HCT116 (cell line): ENCODE results near the gene OLFML2B. TPM values are rescaled to one million over a fixed set of nuclear protein-coding genes. Genes with fewer than 3 reads are reported as not detected.
A peak's percentile ranks its signal among the peaks of the same experiment; 100 is the strongest.
"Not testable (repeated sequence)": the region's sequence is repeated elsewhere in the genome, so short reads cannot be mapped to it uniquely, and the experiment has no call there.

ENCODE experiments used
- ATAC-seq: fragments of 200-7000 bp; cut with Tn5 transposase; 2 replicates; pipeline ENCODE4 v1.9.1; 2020; ENCODE audit warnings: mild to moderate bottlenecking, moderate library complexity
- BruUV-seq: library from RNA; stranded (reverse); fragments of 400-500 nt; replicated peaks from 2 replicates; lab custom pipeline; 2021; lab: Mats Ljungman, UMichigan
- CTCF ChIA-PET: fragments of 300-600 bp; sonication (Branson Sonifier 250); formaldehyde crosslinking; loops from one replicate; lab custom pipeline; 2021; ENCODE audit warnings: antibody characterized with exemption; lab: Charles Lee
- POLR2A ChIA-PET: fragments of 300-600, 350-600 bp; sonication (Branson Sonifier 250); formaldehyde crosslinking; loops from one replicate; lab custom pipeline; 2021; ENCODE audit warnings: antibody characterized with exemption; lab: Charles Lee
- RAD21 ChIA-PET, 2 experiments: fragments of 300-600 bp; sonication (Branson Sonifier 250); formaldehyde crosslinking; loops; one replicate each; lab custom pipeline; 2023; ENCODE audit warnings: low total read pairs in 2 of 2; ENCODE audit not compliant: uncharacterized antibody in 2 of 2, unreplicated experiment in 2 of 2, low non-redundant PET in 1 of 2; lab: Charles Lee
- DNase-seq: peaks from one replicate; pipeline ENCODE4 v3.0.0-alpha.2; 2010; ENCODE audit warnings: low read depth, low spot score
- H2AFZ ChIP-seq: fragments of 200-600 bp; shearing (Covaris generic), sonication (generic); 2 replicates; pipeline ENCODE4 v1.6.1; 2017; ENCODE audit warnings: low read depth, mixed run types, mixed read lengths, antibody characterized with exemption, low read length; ENCODE audit not compliant: poor library complexity, severe bottlenecking
- H3K27ac ChIP-seq: 2 replicates; pipeline ENCODE4 v1.5.1; 2012; ENCODE audit warnings: low read depth, low read length
- H3K27me3 ChIP-seq: fragments of 200-600 bp; sonication (generic); 2 replicates; pipeline ENCODE4 v1.6.1; 2016; ENCODE audit warnings: mixed run types, low read length, mixed read lengths; ENCODE audit not compliant: insufficient read depth
- H3K36me3 ChIP-seq, 2 experiments: fragments of 200-500 bp in 1 of 2; fragments of 200-600 bp in 1 of 2; sonication (Bioruptor generic) in 1 of 2; sonication (generic) in 1 of 2; 2 replicates each; pipeline versions ENCODE4 v1.5.1 to v1.6.1; 2014 to 2016; ENCODE audit warnings: low read length in 2 of 2, inconsistent platforms in 1 of 2, mixed read lengths in 1 of 2, mixed run types in 1 of 2; ENCODE audit not compliant: insufficient read depth in 2 of 2, control insufficient read depth in 1 of 2
- H3K4me1 ChIP-seq, 2 experiments: fragments of 200-600 bp in 1 of 2; sonication (generic) in 1 of 2; 2 replicates each; pipeline versions ENCODE4 v1.5.1 to v1.6.1; 2012 to 2017; ENCODE audit warnings: low read length in 2 of 2, inconsistent platforms in 1 of 2, mild to moderate bottlenecking in 1 of 2, mixed read lengths in 1 of 2, mixed run types in 1 of 2, moderate library complexity in 1 of 2; ENCODE audit not compliant: insufficient read depth in 2 of 2, control insufficient read depth in 1 of 2
- H3K4me2 ChIP-seq: fragments of 200-600 bp; sonication (generic); 2 replicates; pipeline ENCODE4 v1.6.1; 2017; ENCODE audit warnings: mixed run types, low read length, mixed read lengths
- H3K4me3 ChIP-seq, 2 experiments: fragments of 200-600 bp in 1 of 2; sonication (generic) in 1 of 2; replicated peaks in 1 of 2; 2 replicates each; pipeline ENCODE4 v1.5.1; 2011 to 2016; ENCODE audit warnings: low read length in 2 of 2, control low read depth in 1 of 2, low read depth in 1 of 2, mild to moderate bottlenecking in 1 of 2, mixed read lengths in 1 of 2, mixed run types in 1 of 2
- H3K79me2 ChIP-seq: fragments of 200-600 bp; sonication (generic); 2 replicates; pipeline ENCODE4 v1.6.1; 2017; ENCODE audit warnings: mild to moderate bottlenecking, mixed run types, low read length, moderate library complexity, mixed read lengths; ENCODE audit not compliant: insufficient read depth
- H3K9ac ChIP-seq: fragments of 200-600 bp; sonication (generic); 2 replicates; pipeline ENCODE4 v1.6.1; 2016; ENCODE audit warnings: low read length, mixed read lengths
- H3K9me2 ChIP-seq: fragments of 200-600 bp; sonication (generic), shearing (Covaris generic); 2 replicates; pipeline ENCODE4 v1.6.1; 2017; ENCODE audit warnings: mixed run types, mild to moderate bottlenecking, moderate library complexity; ENCODE audit not compliant: insufficient read depth
- H3K9me3 ChIP-seq, 2 experiments: fragments of 200-500 bp in 1 of 2; fragments of 200-600 bp in 1 of 2; sonication (Bioruptor generic) in 1 of 2; sonication (generic) in 1 of 2; 2 replicates each; pipeline ENCODE4 v1.6.1; 2014 to 2017; ENCODE audit warnings: low read length in 2 of 2, mixed read lengths in 2 of 2, inconsistent platforms in 1 of 2, low read depth in 1 of 2, mild to moderate bottlenecking in 1 of 2, mixed run types in 1 of 2, moderate library complexity in 1 of 2; ENCODE audit not compliant: control insufficient read depth in 1 of 2, insufficient read depth in 1 of 2
- H4K20me1 ChIP-seq: fragments of 200-600 bp; sonication (generic), shearing (Covaris generic); 2 replicates; pipeline ENCODE4 v1.6.1; 2017; ENCODE audit warnings: mixed run types, mild to moderate bottlenecking, moderate library complexity; ENCODE audit not compliant: insufficient read depth
- CBX3 ChIP-seq: IDR thresholded peaks from 2 replicates; pipeline ENCODE4 v1.6.1; 2012; ENCODE audit warnings: low read depth
- ELF1 ChIP-seq: IDR thresholded peaks from 2 replicates; pipeline ENCODE4 v1.6.1; 2012; ENCODE audit warnings: low read depth, borderline replicate concordance
- FOSL1 ChIP-seq: IDR thresholded peaks from 2 replicates; pipeline ENCODE4 v1.6.1; 2012; ENCODE audit warnings: low read depth
- JUND ChIP-seq: IDR thresholded peaks from 2 replicates; pipeline ENCODE4 v1.6.1; 2012
- SP1 ChIP-seq: IDR thresholded peaks from 2 replicates; pipeline ENCODE4 v1.6.1; 2012; ENCODE audit warnings: low read depth
- TCF7L2 ChIP-seq: IDR thresholded peaks from 2 replicates; pipeline ENCODE4 v1.7.0; 2011; ENCODE audit warnings: borderline replicate concordance, inconsistent platforms; ENCODE audit not compliant: insufficient read depth, insufficient read length; ENCODE audit errors: extremely low read depth
- ZBTB33 ChIP-seq: IDR thresholded peaks from 2 replicates; pipeline ENCODE4 v1.6.1; 2011; ENCODE audit warnings: mild to moderate bottlenecking, low read length, moderate library complexity; ENCODE audit not compliant: insufficient replicate concordance; ENCODE audit errors: extremely low read depth
- intact Hi-C: fragments of 100-400 bp; cut with micrococcal nuclease; formaldehyde crosslinking; loops from 2 replicates; pipeline ENCODE4 v1.10.0; 2022
- total RNA-seq: library from RNA; stranded (reverse); gene quantifications from one replicate; pipeline ENCODE4 v1.2.1, GENCODE V29; 2021; ENCODE audit not compliant: unreplicated experiment

The OLFML2B gene
- total RNA-seq, 1 experiment from 2014 or later = 1.3 TPM

GRCh38 chr1:162055062-162055461 lies 31.4 kb upstream of the OLFML2B start:
- no peaks in the 10 kb centered on the region for H3K79me2 ChIP-seq
- ChIA-PET POLR2A (no interaction called here), RAD21 (no interaction called here), CTCF (interaction anchor here (1.1 to 2.7 kb wide), 2 partner anchors 175 to 401 kb away, joined by 3 to 15 read pairs; no protein-coding TSS in a partner anchor)
- ATAC-seq (peak; percentile 82), DNase-seq (peak; percentile 66)
- no TSS peak for BruUV-seq
- H3K27me3 ChIP-seq = no peaks in the 10 kb centered on the region
- H3K36me3 ChIP-seq = no peaks in the 10 kb centered on the region
- no peaks in the 10 kb centered on the region for H4K20me1 ChIP-seq
- H3K9ac ChIP-seq = no peak overlapping the region
- peak; percentile 96 for TF ChIP-seq FOSL1
- TF ChIP-seq ZBTB33 = no peak
- peak; percentile 85 for TF ChIP-seq JUND
- TF ChIP-seq TCF7L2 = peak; percentile 56
- peak; percentile 64; the same call in 1 of the 2 replicates for TF ChIP-seq CBX3
- peak; percentile 79 for TF ChIP-seq SP1
- no peak for TF ChIP-seq ELF1
- H3K4me3 ChIP-seq = no peak overlapping the region
- peak overlapping the region; percentile 50 for H3K4me2 ChIP-seq
- H3K27ac ChIP-seq = peak overlapping the region; percentile 27; the same call in 1 of the 2 replicates
- peak overlapping the region; percentile 92 for H2AFZ ChIP-seq
- intact Hi-C loops = loop anchor here (5.0 kb wide), 4 partner anchors 177 to 557 kb away; no protein-coding TSS in a partner anchor
- H3K9me3 ChIP-seq = no peaks in the 10 kb centered on the region
- no peaks in the 10 kb centered on the region for H3K9me2 ChIP-seq
- peaks cover 6 to 19% of the 10 kb centered on the region in 2 experiments for H3K4me1 ChIP-seq

- H3K9me3 ChIP-seq, H3K4me3 ChIP-seq, intact Hi-C loops, H3K4me2 ChIP-seq, H3K9me2 ChIP-seq, H3K27me3 ChIP-seq, DNase-seq, H3K27ac ChIP-seq, H2AFZ ChIP-seq, H3K79me2 ChIP-seq, POLR2A ChIA-PET, CTCF ChIA-PET, H3K9ac ChIP-seq, H3K36me3 ChIP-seq, H4K20me1 ChIP-seq, BruUV-seq, RAD21 ChIA-PET, ATAC-seq: not testable (repeated sequence)
- H3K4me1 ChIP-seq = peaks cover 6 to 19% of the 10 kb centered on the region in 2 experiments
Measured at GRCh38 chr1:162053949-162054348, 30.3 kb upstream of the OLFML2B start.
